Panc1 (cell line): ENCODE data around the gene KRTAP1-1. TPM values are rescaled to one million over a fixed set of nuclear protein-coding genes. Genes with fewer than 3 reads are reported as not detected.
"Not testable (repeated sequence)": the region's sequence is repeated elsewhere in the genome, so short reads cannot be mapped to it uniquely, and the experiment has no call there.

Experiments
- ATAC-seq: fragments of 200-7000 bp; cut with Tn5 transposase; 2 replicates; pipeline ENCODE4 v1.9.1; 2020; ENCODE audit warnings: mild to moderate bottlenecking, moderate library complexity
- Bru-seq: library from RNA; stranded (reverse); fragments of 400-500 nt; gene quantifications from one replicate; lab custom pipeline; 2021; lab: Mats Ljungman, UMichigan
- BruChase-seq, 2 experiments: library from RNA; stranded (reverse); fragments of 400-500 nt; gene quantifications; one replicate each; lab custom pipeline; 2021; lab: Mats Ljungman, UMichigan
- BruUV-seq: library from RNA; stranded (reverse); fragments of 400-500 nt; replicated peaks from 2 replicates; lab custom pipeline; 2021; lab: Mats Ljungman, UMichigan
- CTCF ChIA-PET: fragments of 300-600 bp; sonication (Branson Sonifier 250); formaldehyde crosslinking; loops from one replicate; lab custom pipeline; 2022; ENCODE audit warnings: antibody characterized with exemption; lab: Charles Lee
- POLR2A ChIA-PET: fragments of 300-600 bp; sonication (Branson Sonifier 250); formaldehyde crosslinking; loops from one replicate; lab custom pipeline; 2022; ENCODE audit warnings: antibody characterized with exemption; lab: Charles Lee
- DNase-seq: peaks from one replicate; pipeline ENCODE4 v3.0.0-alpha.2; 2010; ENCODE audit warnings: low read depth, low spot score
- H3K27ac ChIP-seq: 2 replicates; pipeline ENCODE4 v1.5.1; 2011; ENCODE audit warnings: mild to moderate bottlenecking, low read length, inconsistent platforms
- H3K27me3 ChIP-seq: fragments of 200-500 bp; sonication (Bioruptor generic); 2 replicates; pipeline ENCODE4 v1.6.0; 2014; ENCODE audit warnings: low read length, inconsistent platforms; ENCODE audit not compliant: control insufficient read depth, insufficient read depth
- H3K36me3 ChIP-seq: fragments of 200-500 bp; sonication (Bioruptor generic); 2 replicates; pipeline ENCODE4 v1.5.1; 2014; ENCODE audit warnings: inconsistent platforms, mild to moderate bottlenecking, low read length, moderate library complexity; ENCODE audit not compliant: control insufficient read depth, insufficient read depth
- H3K4me1 ChIP-seq: 2 replicates; pipeline ENCODE4 v1.5.1; 2011; ENCODE audit warnings: inconsistent platforms, mild to moderate bottlenecking, low read length, moderate library complexity; ENCODE audit not compliant: control insufficient read depth, insufficient read depth
- H3K4me3 ChIP-seq, 2 experiments: 2 replicates each; pipeline ENCODE4 v1.5.1; 2011 to 2012; ENCODE audit warnings: low read depth in 2 of 2, low read length in 2 of 2, mild to moderate bottlenecking in 2 of 2, inconsistent platforms in 1 of 2, moderate library complexity in 1 of 2
- H3K9me3 ChIP-seq: fragments of 200-500 bp; sonication (Bioruptor generic); 2 replicates; pipeline ENCODE4 v1.5.1; 2014; ENCODE audit warnings: low read depth, mild to moderate bottlenecking, inconsistent platforms, low read length, moderate library complexity; ENCODE audit not compliant: control insufficient read depth, insufficient read depth
- in situ Hi-C: cut with HindIII; loops from 2 replicates; pipeline ENCODE4 v1.10.0; 2016; ENCODE audit warnings: low sequenced_read_pairs, low pct_unique_long_range_greater_than_20kb
- intact Hi-C: fragments of 100-400 bp; cut with micrococcal nuclease; formaldehyde crosslinking; loops from one replicate; pipeline ENCODE4 v1.10.0; 2022; ENCODE audit not compliant: unreplicated experiment
- long read RNA-seq: library from polyadenylated mRNA; unstranded; transcript quantifications from one replicate; pipeline ENCODE4 v2.0.0, GENCODE V29; 2021; ENCODE audit not compliant: unreplicated experiment
- polyA plus RNA-seq: library from polyadenylated mRNA; unstranded; fragments of >200 nt; gene quantifications from one replicate; pipeline ENCODE4 v1.2.1, GENCODE V29; 2012; ENCODE audit warnings: missing spikeins; ENCODE audit not compliant: insufficient read length
- total RNA-seq: library from RNA; stranded (reverse); gene quantifications from one replicate; pipeline ENCODE4 v1.2.1, GENCODE V29; 2021; ENCODE audit not compliant: unreplicated experiment

Gene KRTAP1-1, protein sequence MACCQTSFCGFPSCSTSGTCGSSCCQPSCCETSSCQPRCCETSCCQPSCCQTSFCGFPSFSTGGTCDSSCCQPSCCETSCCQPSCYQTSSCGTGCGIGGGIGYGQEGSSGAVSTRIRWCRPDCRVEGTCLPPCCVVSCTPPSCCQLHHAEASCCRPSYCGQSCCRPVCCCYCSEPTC
- total RNA-seq, result not detected
- polyA plus RNA-seq, result not detected
- not detected for Bru-seq, nascent RNA
- BruChase-seq, experiment 1, labeled RNA remaining after a 2-hour chase, result not detected
- BruChase-seq, experiment 2, labeled RNA remaining after a 6-hour chase, result not detected
- long read RNA-seq, result 0 reads

GRCh38 chr17:41040783-41041571 is at the start of gene KRTAP1-1:
TSS of gene KRTAP1-1 (minus strand) at chr17:41041450. CDS start at chr17:41041397, 53 bp downstream.
- intact Hi-C loops, H3K9me3 ChIP-seq, CTCF ChIA-PET, H3K27me3 ChIP-seq, DNase-seq, H3K4me1 ChIP-seq, H3K4me3 ChIP-seq, H3K27ac ChIP-seq, BruUV-seq, H3K36me3 ChIP-seq, in situ Hi-C loops, POLR2A ChIA-PET: not testable (repeated sequence)
- ATAC-seq, result peak; percentile 68; the same call in 1 of the 2 replicates

GRCh38 chr17:41088760-41089352 is 47.6 kb upstream of the KRTAP1-1 start:
- POLR2A ChIA-PET, H3K36me3 ChIP-seq, H3K27me3 ChIP-seq, BruUV-seq, H3K4me3 ChIP-seq, DNase-seq, H3K4me1 ChIP-seq, ATAC-seq, in situ Hi-C loops, intact Hi-C loops, H3K9me3 ChIP-seq, H3K27ac ChIP-seq: not testable (repeated sequence)
- CTCF ChIA-PET, result interaction anchor here (0.7 kb wide), 1 partner anchor 59 kb away, joined by 4 read pairs; no protein-coding TSS in a partner anchor

DNA sequence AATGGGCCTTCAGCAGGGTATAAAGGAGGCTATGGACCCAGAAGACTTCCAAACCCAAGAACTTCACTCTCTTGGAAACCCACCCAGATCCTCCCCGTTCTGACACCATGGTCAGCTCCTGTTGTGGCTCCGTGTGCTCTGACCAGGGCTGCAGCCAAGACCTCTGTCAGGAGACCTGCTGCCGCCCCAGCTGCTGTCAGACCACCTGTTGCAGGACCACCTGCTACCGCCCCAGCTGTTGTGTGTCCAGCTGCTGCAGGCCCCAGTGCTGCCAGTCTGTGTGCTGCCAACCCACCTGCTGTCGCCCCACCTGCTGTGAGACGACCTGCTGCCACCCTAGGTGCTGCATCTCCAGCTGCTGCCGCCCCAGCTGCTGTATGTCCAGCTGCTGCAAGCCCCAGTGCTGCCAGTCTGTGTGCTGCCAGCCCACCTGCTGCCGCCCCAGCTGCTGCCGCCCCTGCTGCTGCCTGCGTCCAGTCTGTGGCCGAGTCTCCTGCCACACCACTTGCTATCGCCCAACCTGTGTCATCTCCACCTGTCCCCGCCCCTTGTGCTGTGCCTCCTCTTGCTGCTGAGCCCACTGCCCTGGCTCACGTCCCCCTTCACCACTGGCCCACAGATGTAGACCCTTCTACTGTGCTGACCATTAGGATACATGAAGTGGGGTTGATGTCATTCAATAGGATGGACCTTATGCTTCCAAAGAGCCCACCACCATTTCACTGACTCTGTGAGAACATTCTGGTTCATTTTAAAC is 43.0 kb upstream of the KRTAP1-1 start, which contains the start of gene KRTAP4-7:
Gene KRTAP4-7, plus strand, starts transcription at position 51 of the 757 bp plus-strand sequence. Its CDS starts 57 bp downstream, at position 108.
- H3K9me3 ChIP-seq, intact Hi-C loops, H3K27me3 ChIP-seq, H3K36me3 ChIP-seq, H3K4me3 ChIP-seq, DNase-seq, in situ Hi-C loops, ATAC-seq, BruUV-seq, H3K4me1 ChIP-seq, H3K27ac ChIP-seq, POLR2A ChIA-PET: not testable (repeated sequence)
- CTCF ChIA-PET, result interaction anchor here (0.6 kb wide), 1 partner anchor 465 kb away, joined by 5 read pairs; no protein-coding TSS in a partner anchor

GRCh38 chr17:41083427-41083826 is 42.2 kb upstream of the KRTAP1-1 start:
- H3K9me3 ChIP-seq, POLR2A ChIA-PET, H3K4me3 ChIP-seq, H3K27me3 ChIP-seq, H3K4me1 ChIP-seq, DNase-seq, H3K27ac ChIP-seq, BruUV-seq, CTCF ChIA-PET, intact Hi-C loops, in situ Hi-C loops, H3K36me3 ChIP-seq: not testable (repeated sequence)
- ATAC-seq, result peak; percentile 82
